Nephron progenitor cell (in vitro differentiated cells): ENCODE measurements around the gene PTPRZ1.

Source experiments
- DNase-seq: peaks from one replicate; pipeline ENCODE4 v3.0.0; 2021
- H3K27ac Mint-ChIP-seq: 2 replicates; pipeline ENCODE4 v1.8.0; 2021; ENCODE audit warnings: mild to moderate bottlenecking, moderate library complexity, mixed read lengths
- H3K27me3 Mint-ChIP-seq: 2 replicates; pipeline ENCODE4 v1.8.0; 2021; ENCODE audit warnings: mild to moderate bottlenecking, low read depth, mixed read lengths; ENCODE audit not compliant: poor library complexity
- H3K36me3 Mint-ChIP-seq: 2 replicates; pipeline ENCODE4 v1.8.0; 2021; ENCODE audit warnings: low read depth, mixed read lengths
- H3K4me1 Mint-ChIP-seq: 2 replicates; pipeline ENCODE4 v1.8.0; 2021; ENCODE audit warnings: mixed read lengths
- H3K4me3 Mint-ChIP-seq: 2 replicates; pipeline ENCODE4 v1.8.0; 2021; ENCODE audit warnings: mild to moderate bottlenecking, moderate library complexity, mixed read lengths
- H3K9me3 Mint-ChIP-seq: 2 replicates; pipeline ENCODE4 v1.8.0; 2021; ENCODE audit warnings: mild to moderate bottlenecking, moderate library complexity, mixed read lengths
- TF ChIP-seq, protein P1 (sequence below): fragments of 200-600 bp; sonication (generic); IDR thresholded peaks from 2 replicates; pipeline ENCODE4 v1.5.0; 2021; ENCODE audit warnings: antibody characterized with exemption

PTPRZ1 gene

DNA sequence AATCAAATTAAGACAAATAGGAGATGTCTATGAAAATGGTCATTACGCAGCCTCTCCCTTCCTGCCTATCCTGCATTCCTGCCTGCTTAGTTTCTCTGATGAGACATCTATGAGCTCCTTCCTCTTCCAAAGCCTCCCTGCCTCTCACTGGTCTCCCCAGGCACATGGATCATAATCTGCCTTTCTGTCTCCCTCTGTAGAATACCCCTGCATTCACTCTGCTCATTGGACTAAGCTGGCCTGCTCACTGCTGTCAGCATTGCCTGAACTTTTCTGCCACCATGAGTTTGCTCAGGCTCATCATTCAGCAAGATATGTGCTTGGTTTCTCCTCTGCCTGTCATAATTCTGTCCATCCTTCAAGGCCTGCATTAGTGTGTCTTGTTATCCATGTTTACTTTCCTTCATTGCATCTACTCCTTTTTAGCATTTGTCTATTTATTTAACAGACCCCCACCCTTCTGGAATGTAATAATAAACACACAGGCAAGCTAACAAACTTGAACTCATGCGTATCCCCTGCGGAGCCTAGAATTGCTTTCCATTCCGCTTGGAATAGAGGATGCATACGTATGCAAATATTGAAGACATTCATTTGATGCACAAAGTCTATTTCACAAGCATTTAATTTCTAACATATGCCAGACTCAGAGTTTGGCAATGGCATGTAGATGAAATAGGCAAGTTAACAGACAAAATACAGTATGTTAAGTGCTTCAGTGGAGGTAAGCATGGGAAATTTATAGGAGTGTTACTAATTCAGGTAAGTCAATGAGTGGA, 88.3 kb downstream of the PTPRZ1 start:
- no peaks in the 10 kb centered on the region for H3K36me3 Mint-ChIP-seq
- H3K4me1 Mint-ChIP-seq, result peaks cover 6% of the 10 kb centered on the region
- no peak overlapping the region for H3K27ac Mint-ChIP-seq
- no peak for DNase-seq
- no peak overlapping the region for H3K4me3 Mint-ChIP-seq
- H3K27me3 Mint-ChIP-seq, result no peaks in the 10 kb centered on the region
- TF ChIP-seq, protein P1, sequence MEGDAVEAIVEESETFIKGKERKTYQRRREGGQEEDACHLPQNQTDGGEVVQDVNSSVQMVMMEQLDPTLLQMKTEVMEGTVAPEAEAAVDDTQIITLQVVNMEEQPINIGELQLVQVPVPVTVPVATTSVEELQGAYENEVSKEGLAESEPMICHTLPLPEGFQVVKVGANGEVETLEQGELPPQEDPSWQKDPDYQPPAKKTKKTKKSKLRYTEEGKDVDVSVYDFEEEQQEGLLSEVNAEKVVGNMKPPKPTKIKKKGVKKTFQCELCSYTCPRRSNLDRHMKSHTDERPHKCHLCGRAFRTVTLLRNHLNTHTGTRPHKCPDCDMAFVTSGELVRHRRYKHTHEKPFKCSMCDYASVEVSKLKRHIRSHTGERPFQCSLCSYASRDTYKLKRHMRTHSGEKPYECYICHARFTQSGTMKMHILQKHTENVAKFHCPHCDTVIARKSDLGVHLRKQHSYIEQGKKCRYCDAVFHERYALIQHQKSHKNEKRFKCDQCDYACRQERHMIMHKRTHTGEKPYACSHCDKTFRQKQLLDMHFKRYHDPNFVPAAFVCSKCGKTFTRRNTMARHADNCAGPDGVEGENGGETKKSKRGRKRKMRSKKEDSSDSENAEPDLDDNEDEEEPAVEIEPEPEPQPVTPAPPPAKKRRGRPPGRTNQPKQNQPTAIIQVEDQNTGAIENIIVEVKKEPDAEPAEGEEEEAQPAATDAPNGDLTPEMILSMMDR, result no peak
- no peaks in the 10 kb centered on the region for H3K9me3 Mint-ChIP-seq

DNA sequence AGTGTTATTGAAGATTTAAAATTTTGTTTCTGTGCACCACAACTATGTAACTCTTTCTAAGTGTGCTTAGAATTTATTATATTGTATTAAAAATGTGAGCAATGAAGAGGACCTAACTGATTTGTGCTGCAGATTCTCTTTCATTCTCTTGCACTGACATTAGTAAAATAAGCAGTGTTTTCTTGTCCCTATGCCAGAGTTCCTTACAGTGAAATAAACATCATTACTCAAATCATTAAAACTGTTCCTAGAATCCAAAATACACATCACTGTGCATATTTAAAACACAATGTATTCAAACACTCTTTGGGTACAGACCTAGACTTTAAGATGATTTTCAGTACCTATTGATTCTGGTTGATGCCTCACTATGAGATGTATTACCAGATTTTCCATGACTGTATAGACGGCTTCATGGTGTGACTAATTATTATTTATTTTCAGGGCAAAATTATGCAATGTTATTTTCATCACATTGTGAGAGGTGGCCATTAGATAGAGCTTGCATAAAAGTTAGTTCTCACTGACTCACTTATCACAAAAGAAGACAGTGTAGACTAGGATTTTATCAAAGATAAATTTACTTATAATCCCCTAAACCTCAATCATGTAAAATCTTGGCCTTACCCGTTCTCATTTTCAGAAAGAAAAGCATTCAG, 93.4 kb downstream of the PTPRZ1 start:
- H3K9me3 Mint-ChIP-seq, result no peaks in the 10 kb centered on the region
- H3K27me3 Mint-ChIP-seq, result no peaks in the 10 kb centered on the region
- H3K36me3 Mint-ChIP-seq, result no peaks in the 10 kb centered on the region
- peaks cover under 1% of the 10 kb centered on the region for H3K4me1 Mint-ChIP-seq
- TF ChIP-seq, protein P1, result no peak
- H3K4me3 Mint-ChIP-seq, result no peak overlapping the region
- no peak for DNase-seq
- no peak overlapping the region for H3K27ac Mint-ChIP-seq

DNA sequence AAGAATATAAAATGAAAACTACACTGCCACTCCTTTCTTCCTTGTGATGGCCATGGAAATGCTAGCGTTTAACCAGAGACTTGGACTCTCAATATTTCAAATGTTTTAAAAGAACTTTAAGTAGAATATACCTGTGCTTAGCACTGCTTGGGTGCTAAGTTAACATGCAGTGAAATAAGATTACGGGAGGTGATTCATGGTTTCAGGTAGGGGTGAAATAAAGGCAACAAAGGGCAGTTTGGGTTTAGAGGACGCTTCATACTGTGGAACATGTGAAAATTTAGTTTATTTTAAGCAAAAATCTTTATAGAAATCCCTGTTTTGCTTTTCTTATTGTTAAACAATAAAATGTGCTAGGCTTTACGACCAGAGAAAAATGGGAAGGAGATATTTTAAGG, 94.0 kb downstream of the PTPRZ1 start:
- no peak for DNase-seq
- TF ChIP-seq, protein P1, result no peak
- Mint-ChIP-seq H3K4me3 (no peak overlapping the region), H3K36me3 (no peaks in the 10 kb centered on the region), H3K27me3 (no peaks in the 10 kb centered on the region), H3K4me1 (no peaks in the 10 kb centered on the region), H3K9me3 (no peaks in the 10 kb centered on the region), H3K27ac (no peak overlapping the region)

DNA sequence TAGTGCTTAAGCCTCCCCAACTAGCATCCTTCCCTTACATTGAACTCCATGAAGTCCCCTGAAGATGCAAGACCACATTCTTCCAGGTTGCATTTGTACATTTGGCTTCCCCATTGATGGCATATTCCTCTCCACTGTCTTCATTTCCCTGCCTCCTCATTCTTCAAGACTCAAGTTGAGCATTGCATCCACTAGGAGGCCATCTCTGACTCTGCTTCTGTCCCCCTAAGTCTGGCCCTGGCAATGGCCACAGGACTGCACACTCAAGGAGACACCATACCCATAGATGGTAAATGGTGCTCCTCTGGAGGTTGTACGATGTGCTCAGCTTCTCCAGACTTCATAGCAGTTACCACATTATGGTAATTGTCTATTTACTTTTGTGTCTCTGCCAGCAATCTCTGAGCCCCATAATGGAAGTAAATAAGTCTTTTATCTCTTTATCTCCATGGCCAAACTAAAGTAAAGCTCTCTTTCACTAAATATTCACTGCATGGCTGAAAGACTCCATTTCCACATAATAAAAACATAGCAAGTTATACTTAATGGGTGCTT, 112.6 kb downstream of the PTPRZ1 start:
- no peaks in the 10 kb centered on the region for H3K4me1 Mint-ChIP-seq
- TF ChIP-seq, protein P1, result no peak
- no peak for DNase-seq

DNA sequence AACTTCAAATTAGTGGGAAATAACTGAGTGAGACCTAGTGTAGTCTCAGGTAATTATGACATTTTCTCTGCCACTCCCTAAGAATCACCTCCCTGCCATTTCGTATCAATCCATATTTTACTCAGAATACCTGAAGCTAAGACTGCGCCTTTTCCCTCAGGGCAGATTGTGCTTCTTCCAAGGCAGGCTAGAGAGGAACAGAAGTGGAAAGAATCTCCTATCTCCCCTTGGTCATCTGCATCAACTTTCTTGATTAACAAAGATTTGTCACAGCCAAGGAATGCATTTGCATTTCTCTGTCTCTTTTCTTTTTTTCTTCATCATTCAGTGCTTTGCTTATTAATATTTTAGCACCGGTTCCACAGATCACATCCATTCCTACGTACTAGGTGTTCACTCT, 119.1 kb downstream of the PTPRZ1 start:
- Mint-ChIP-seq H3K4me1 (no peaks in the 10 kb centered on the region), H3K27me3 (no peaks in the 10 kb centered on the region), H3K27ac (no peak overlapping the region), H3K36me3 (no peaks in the 10 kb centered on the region), H3K4me3 (no peak overlapping the region), H3K9me3 (no peaks in the 10 kb centered on the region)
- no peak for DNase-seq
- TF ChIP-seq, protein P1, result no peak

More for the DNA sequence above, 112.6 kb downstream of the PTPRZ1 start:
- Mint-ChIP-seq H3K36me3 (peaks cover 4% of the 10 kb centered on the region), H3K4me3 (no peak overlapping the region), H3K27ac (no peak overlapping the region), H3K27me3 (no peaks in the 10 kb centered on the region), H3K9me3 (no peaks in the 10 kb centered on the region)
